ENCODE data around the gene DGKB. TPM values are rescaled to one million over a fixed set of nuclear protein-coding genes. Genes with fewer than 3 reads are reported as not detected.

Gene DGKB
- polyA plus RNA-seq, 1 donor (not counting 4 experiments of a cell fraction or from before 2014, with no cell fraction given): 0.01 TPM

- DNase-seq (ENCODE audit: low read depth, low spot score) (no peak), FAIRE-seq (no peak)
- H3K9me3 ChIP-seq (ENCODE audit: control insufficient read depth, low read depth, low read length): no peaks in the 10 kb centered on the region
- no peaks in the 10 kb centered on the region for H3K27me3 ChIP-seq (ENCODE audit: control insufficient read depth, extremely low read depth, insufficient read depth, low read length)
- dilution Hi-C loops (cut with MboI; ENCODE audit: extremely low pct_ligation_motif_present, low sequenced_read_pairs): no loop called here
- TF ChIP-seq CTCF (optimal IDR thresholded peaks at IDR 0.05 in 1 of 3, IDR thresholded peaks at IDR 0.05 in 1 of 3, conservative IDR thresholded peaks at IDR 0.05 in 1 of 3; ENCODE audit: extremely low read depth in 1 of 3, insufficient read depth in 2 of 3, low read length in 3 of 3) (no peak), EZH2 (IDR thresholded peaks at IDR 0.05; ENCODE audit: low read length) (no peak)
- H2AFZ ChIP-seq (ENCODE audit: control insufficient read depth, low read length): no peak overlapping the region
- no peak overlapping the region for H3K9ac ChIP-seq (ENCODE audit: control insufficient read depth, extremely low read depth, insufficient read depth, low read length)
- no peaks in the 10 kb centered on the region for H3K79me2 ChIP-seq (ENCODE audit: control insufficient read depth, insufficient read depth, low read length)
- no peak overlapping the region for H3K4me2 ChIP-seq (ENCODE audit: control insufficient read depth, extremely low read depth, insufficient read depth, low read depth, low read length)
- no peaks in the 10 kb centered on the region for H3K36me3 ChIP-seq (ENCODE audit: control insufficient read depth in 2 of 2, extremely low read depth in 1 of 2, insufficient read depth in 2 of 2, low read length in 2 of 2)
- no peaks in the 10 kb centered on the region for H4K20me1 ChIP-seq (ENCODE audit: control insufficient read depth, extremely low read depth, insufficient read depth, low read length)
- H3K27ac ChIP-seq (ENCODE audit: control insufficient read depth, insufficient read depth, low read length): no peak overlapping the region
- H3K4me3 ChIP-seq (ENCODE audit: control insufficient read depth in 2 of 3, extremely low read depth in 1 of 3, insufficient read depth in 2 of 3, low read depth in 1 of 3, low read length in 3 of 3): no peak overlapping the region
- no peaks in the 10 kb centered on the region for H3K9me1 ChIP-seq (ENCODE audit: control insufficient read depth, extremely low read depth, insufficient read depth, low read length)
- no peaks in the 10 kb centered on the region for H3K4me1 ChIP-seq (ENCODE audit: control insufficient read depth, extremely low read depth, insufficient read depth, low read length)
These were observed 562.7 kb downstream of the DGKB start for GRCh38 chr7:14339861-14340260.

GRCh38 chr7:14336256-14336655, 566.3 kb downstream of the DGKB start:
- DNase-seq (ENCODE audit: low read depth, low spot score): no peak
- Histone ChIP-seq H3K9me1 (ENCODE audit: control insufficient read depth, extremely low read depth, insufficient read depth, low read length) (no peaks in the 10 kb centered on the region), H4K20me1 (ENCODE audit: control insufficient read depth, extremely low read depth, insufficient read depth, low read length) (no peaks in the 10 kb centered on the region), H3K79me2 (ENCODE audit: control insufficient read depth, insufficient read depth, low read length) (no peaks in the 10 kb centered on the region), H3K9ac (ENCODE audit: control insufficient read depth, extremely low read depth, insufficient read depth, low read length) (no peak overlapping the region), H3K27me3 (ENCODE audit: control insufficient read depth, extremely low read depth, insufficient read depth, low read length) (no peaks in the 10 kb centered on the region), H3K27ac (ENCODE audit: control insufficient read depth, insufficient read depth, low read length) (no peak overlapping the region), H3K4me3 (ENCODE audit: control insufficient read depth in 2 of 3, extremely low read depth in 1 of 3, insufficient read depth in 2 of 3, low read depth in 1 of 3, low read length in 3 of 3) (no peak overlapping the region), H2AFZ (ENCODE audit: control insufficient read depth, low read length) (no peak overlapping the region), H3K36me3 (ENCODE audit: control insufficient read depth in 2 of 2, extremely low read depth in 1 of 2, insufficient read depth in 2 of 2, low read length in 2 of 2) (no peaks in the 10 kb centered on the region), H3K9me3 (ENCODE audit: control insufficient read depth, low read depth, low read length) (no peaks in the 10 kb centered on the region), H3K4me2 (ENCODE audit: control insufficient read depth, extremely low read depth, insufficient read depth, low read depth, low read length) (no peak overlapping the region), H3K4me1 (ENCODE audit: control insufficient read depth, extremely low read depth, insufficient read depth, low read length) (no peaks in the 10 kb centered on the region)
- TF ChIP-seq CTCF (optimal IDR thresholded peaks at IDR 0.05 in 1 of 3, IDR thresholded peaks at IDR 0.05 in 1 of 3, conservative IDR thresholded peaks at IDR 0.05 in 1 of 3; ENCODE audit: extremely low read depth in 1 of 3, insufficient read depth in 2 of 3, low read length in 3 of 3): no peak
- no peak for TF ChIP-seq EZH2 (IDR thresholded peaks at IDR 0.05; ENCODE audit: low read length)
- no peak for FAIRE-seq
- dilution Hi-C loops (cut with MboI; ENCODE audit: extremely low pct_ligation_motif_present, low sequenced_read_pairs): no loop called here

All from keratinocyte (primary cell).